Measurements from ENCODE around the gene TPK1.

- TF ChIP-seq CTCF (IDR thresholded peaks at IDR 0.05) (no peak), POLR2A (IDR thresholded peaks at IDR 0.05) (no peak)
Measured at GRCh38 chr7:144622745-144623144, 213.1 kb downstream of the TPK1 start.
